K562 (cell line): ENCODE measurements around the gene AGAP3. TPM values are rescaled to one million over a fixed set of nuclear protein-coding genes. Genes with fewer than 3 reads are reported as not detected.

Source experiments
- ATAC-seq: fragments of 200-7000 bp; cut with Tn5 transposase; 3 replicates; pipeline ENCODE4 v1.9.1; 2020; ENCODE audit warnings: moderate library complexity
- BruUV-seq: library from RNA; stranded (reverse); fragments of 400-500 nt; replicated peaks from 2 replicates; lab custom pipeline; 2021; lab: Mats Ljungman, UMichigan
- CTCF ChIA-PET: fragments of 300-600 bp; formaldehyde crosslinking; extraction: SDS; loops from one replicate; lab custom pipeline; 2021; ENCODE audit warnings: low intra/inter-chr PET ratio; lab: Yijun Ruan, JAX
- POLR2A ChIA-PET: fragments of 300-600, 350-650 bp; sonication (Branson Sonifier 250); formaldehyde crosslinking; extraction: SDS; loops from one replicate; lab custom pipeline; 2021; ENCODE audit warnings: antibody characterized with exemption, inconsistent platforms; lab: Yijun Ruan, JAX
- DNase-seq, 4 experiments: peaks; one replicate each; pipeline versions ENCODE4 v3.0.0 to v3.0.0-alpha.2; 2011 to 2018; ENCODE audit warnings: low spot score in 3 of 4, mixed read lengths in 3 of 4; ENCODE audit errors: extremely low read depth in 1 of 4
- FAIRE-seq: peaks from 2 replicates; lab custom pipeline; 2011; peaks lifted over from hg19 to GRCh38; lab: Jason Lieb, UNC
- H2AFZ ChIP-seq: 2 replicates; pipeline ENCODE4 v1.6.0; 2011; ENCODE audit warnings: low read depth, low read length, control low read depth, inconsistent platforms
- H3K27ac ChIP-seq: fragments of 200-600 bp; 3 replicates; pipeline ENCODE4 v1.8.0; 2011; ENCODE audit warnings: low read depth, mild to moderate bottlenecking, control low read depth, inconsistent platforms, low read length, moderate library complexity, mixed read lengths; ENCODE audit errors: extremely low read depth
- H3K27me3 ChIP-seq, 2 experiments: fragments of 300-600 bp in 1 of 2; 2 replicates in 1 of 2; 3 replicates in 1 of 2; pipeline versions ENCODE4 v1.6.0 to v1.8.0; 2011; ENCODE audit warnings: inconsistent platforms in 2 of 2, low read length in 2 of 2, mild to moderate bottlenecking in 1 of 2, mixed read lengths in 1 of 2, moderate library complexity in 1 of 2; ENCODE audit not compliant: control insufficient read depth in 2 of 2, insufficient read depth in 2 of 2
- H3K36me3 ChIP-seq: fragments of 300-600 bp; 3 replicates; pipeline ENCODE4 v1.8.0; 2011; ENCODE audit warnings: mild to moderate bottlenecking, low read length, inconsistent platforms; ENCODE audit not compliant: control insufficient read depth, insufficient read depth
- H3K4me1 ChIP-seq, 2 experiments: fragments of 200-600 bp in 1 of 2; replicated peaks in 1 of 2; 2 replicates in 1 of 2; 3 replicates in 1 of 2; pipeline versions ENCODE4 v1.5.1 to v1.8.0; 2011; ENCODE audit warnings: inconsistent platforms in 2 of 2, low read length in 2 of 2, mild to moderate bottlenecking in 1 of 2, mixed read lengths in 1 of 2, moderate library complexity in 1 of 2; ENCODE audit not compliant: control insufficient read depth in 2 of 2, insufficient read depth in 2 of 2
- H3K4me2 ChIP-seq: 2 replicates; pipeline ENCODE4 v1.6.1; 2011; ENCODE audit warnings: low read length, control low read depth, inconsistent platforms, mixed read lengths; ENCODE audit not compliant: insufficient read depth
- H3K4me3 ChIP-seq: fragments of 200-600 bp; sonication (generic), shearing (Covaris generic); 2 replicates; pipeline ENCODE4 v1.5.1; 2016; ENCODE audit warnings: control low read depth, inconsistent platforms
- H3K79me2 ChIP-seq: fragments of 200-600 bp; 3 replicates; pipeline ENCODE4 v1.8.0; 2011; ENCODE audit warnings: low read length, inconsistent platforms; ENCODE audit not compliant: control insufficient read depth, insufficient read depth
- H3K9ac ChIP-seq, 2 experiments: 2 replicates each; pipeline versions ENCODE4 v1.6.0 to v1.6.1; 2011; ENCODE audit warnings: low read depth in 2 of 2, low read length in 2 of 2, control low read depth in 1 of 2, inconsistent platforms in 1 of 2, mild to moderate bottlenecking in 1 of 2, mixed read lengths in 1 of 2; ENCODE audit not compliant: insufficient read depth in 1 of 2
- H3K9me1 ChIP-seq: one replicate; pipeline ENCODE4 v1.6.0; 2011; ENCODE audit warnings: inconsistent platforms, mild to moderate bottlenecking, low read length, moderate library complexity; ENCODE audit not compliant: control insufficient read depth, insufficient read depth
- H3K9me3 ChIP-seq: replicated peaks from 2 replicates; pipeline ENCODE4 v1.5.1; 2011; ENCODE audit warnings: low read depth, low read length, inconsistent platforms; ENCODE audit not compliant: control insufficient read depth, insufficient read depth
- H4K20me1 ChIP-seq: replicated peaks from 2 replicates; pipeline ENCODE4 v1.6.1; 2011; ENCODE audit warnings: low read length, inconsistent platforms, mixed read lengths; ENCODE audit not compliant: control insufficient read depth, insufficient read depth
- ESRRA ChIP-seq: fragments of 450-650 bp; IDR thresholded peaks from 2 replicates; pipeline ENCODE4 v1.6.1; 2014; ENCODE audit warnings: low read depth, mild to moderate bottlenecking, moderate library complexity, borderline replicate concordance
- HOMEZ ChIP-seq: fragments of 250-450 bp; sonication (Bioruptor Pico); IDR thresholded peaks from 2 replicates; pipeline ENCODE4 v1.4.0; 2020; ENCODE audit warnings: mild to moderate bottlenecking, moderate library complexity
- IRF2 ChIP-seq: sonication (generic); formaldehyde crosslinking; IDR thresholded peaks from 2 replicates; pipeline ENCODE4 v1.8.1; 2022; ENCODE audit warnings: mild to moderate bottlenecking, missing genetic modification reagents
- KAT2B ChIP-seq: IDR thresholded peaks from one replicate; pipeline ENCODE4 v1.6.1; 2012; ENCODE audit warnings: low read depth, mild to moderate bottlenecking, control low read depth, inconsistent platforms, low read length, moderate library complexity
- MGA ChIP-seq: fragments of 450-650 bp; IDR thresholded peaks from 2 replicates; pipeline ENCODE4 v1.6.1; 2016; ENCODE audit warnings: mild to moderate bottlenecking, moderate library complexity
- NFRKB ChIP-seq: fragments of 450-650 bp; IDR thresholded peaks from 2 replicates; pipeline ENCODE4 v1.6.1; 2016; ENCODE audit warnings: low read depth
- PRPF4 ChIP-seq: fragments of 200-400 bp; formaldehyde crosslinking; IDR thresholded peaks from one replicate; pipeline ENCODE4 v1.6.1; 2017; ENCODE audit warnings: low read length, low read depth, mild to moderate bottlenecking; ENCODE audit not compliant: insufficient read depth, poor library complexity, severe bottlenecking
- RBM25 ChIP-seq: fragments of 200-400 bp; formaldehyde crosslinking; IDR thresholded peaks from 2 replicates; pipeline ENCODE4 v1.6.1; 2018; ENCODE audit warnings: low read length, low read depth, moderate library complexity; ENCODE audit not compliant: severe bottlenecking
- ZNF23 ChIP-seq: fragments of 250-450 bp; sonication (Bioruptor Pico); IDR thresholded peaks from 2 replicates; pipeline ENCODE4 v1.4.0; 2020; ENCODE audit warnings: mild to moderate bottlenecking
- ZNF311 ChIP-seq: fragments of 250-450 bp; sonication (Bioruptor Pico); IDR thresholded peaks from 2 replicates; pipeline ENCODE4 v1.4.0; 2020; ENCODE audit warnings: mild to moderate bottlenecking, moderate library complexity
- WGBS: fragments of 100-300 bp; shearing (Covaris generic); methylation state at CpG from one replicate; pipeline ENCODE4 v1.1.6; 2016; ENCODE audit warnings: low coverage, mixed read lengths; ENCODE audit not compliant: insufficient coverage; ENCODE audit errors: missing lambda C conversion rate; 5-methylcytosine and 5-hydroxymethylcytosine counted together
- in situ Hi-C: fragments of 300-500 bp; cut with MboI; formaldehyde crosslinking; loops from 4 replicates; pipeline ENCODE4 v1.15.0; 2018; ENCODE audit warnings: inconsistent platforms, mixed read lengths
- intact Hi-C: fragments of 100-400 bp; cut with micrococcal nuclease; formaldehyde crosslinking; loops from 2 replicates; pipeline ENCODE4 v1.14.2; 2022
- polyA plus RNA-seq, 8 experiments: library from polyadenylated mRNA; depleted of rRNA in 4 of 8; stranded (reverse) in 5 of 8; unstranded in 3 of 8; fragments of >200 nt; fragmentation: Nextera tagmentation in 2 of 8; fragmentation: Illumina TruSeq in 1 of 8; extraction: Ambion mirVana in 2 of 8; extraction: Trizol in 1 of 8; gene quantifications; 2 replicates each; pipeline versions ENCODE4 v1.2.1 to v1.2.3, GENCODE V29; 2011 to 2014; ENCODE audit warnings: inconsistent platforms in 1 of 8, missing spikeins in 1 of 8
- total RNA-seq, 7 experiments: library from RNA; depleted of rRNA in 6 of 7; stranded (reverse); fragments of >200 nt in 6 of 7; fragmentation: Illumina TruSeq in 2 of 7; extraction: Trizol in 2 of 7; gene quantifications; 2 replicates each; pipeline versions ENCODE4 v1.2.1 to v1.2.3, GENCODE V29; 2011 to 2021; ENCODE audit warnings: low replicate concordance in 1 of 7

The AGAP3 gene
- total and polyA plus RNA-seq, 9 of the 15 experiments (the other 6 are each of a cell fraction or from before 2014, with no cell fraction given), result 3.4 to 208 (median 62.2) TPM

GRCh38 chr7:151122796-151123157 lies 36.5 kb downstream of the AGAP3 start:
- Histone ChIP-seq H3K27me3 (no peaks in the 10 kb centered on the region; a peak in 1 of 5 replicates), H3K79me2 (peaks cover 10% of the 10 kb centered on the region; the same call in 2 of the 3 replicates), H3K4me2 (no peak overlapping the region), H3K4me1 (peaks cover 0 to 53% of the 10 kb centered on the region in 2 experiments; a peak in 1 of 5 replicates), H3K27ac (no peak overlapping the region), H3K9me1 (peaks cover 5% of the 10 kb centered on the region), H3K9ac (no peak overlapping the region), H4K20me1 (peaks cover 18% of the 10 kb centered on the region), H2AFZ (no peak overlapping the region), H3K4me3 (no peak overlapping the region), H3K9me3 (no peaks in the 10 kb centered on the region), H3K36me3 (peaks cover 95% of the 10 kb centered on the region)
- POLR2A ChIA-PET, result interaction anchor here (1.2 kb wide), 1 partner anchor 9 kb away, joined by 3 read pairs; no protein-coding TSS in a partner anchor
- 92% methylated on average over 23 of the region's 29 CpGs for WGBS
- no peak for DNase-seq
- intact Hi-C loops, result no loop called here
- no TSS peak for BruUV-seq
- in situ Hi-C loops, result no loop called here
- ATAC-seq, result no peak
- CTCF ChIA-PET, result interaction anchor here (0.6 to 4.4 kb wide), 5 partner anchors 45 to 180 kb away, joined by 3 to 74 read pairs (median 13); partner anchors contain the start of gene GBX1
- FAIRE-seq, result no peak
- TF ChIP-seq RBM25, result no peak
- no peak for TF ChIP-seq MGA
- no peak for TF ChIP-seq ESRRA
- TF ChIP-seq ZNF23 (CRISPR knock-in tag), result no peak
- no peak for TF ChIP-seq NFRKB
- TF ChIP-seq PRPF4, result no peak
- no peak for TF ChIP-seq KAT2B
- TF ChIP-seq ZNF311, result no peak
- no peak for TF ChIP-seq IRF2
- no peak for TF ChIP-seq HOMEZ
